ENCODE measurements around the gene FBXL17.

GRCh38 chr5:107864793-107865192 lies 517.1 kb downstream of the FBXL17 start:
- TF ChIP-seq CTCF (IDR thresholded peaks at IDR 0.05; ENCODE audit: borderline replicate concordance, extremely low read depth, low read length, poor library complexity, severe bottlenecking) = no peak
- TF ChIP-seq EZH2 (IDR thresholded peaks at IDR 0.05; ENCODE audit: borderline replicate concordance, low read depth, low read length, severe bottlenecking) = no peak

Measured in DND-41 (cell line).